ENCODE measurements around the gene MICALL1.

DNA sequence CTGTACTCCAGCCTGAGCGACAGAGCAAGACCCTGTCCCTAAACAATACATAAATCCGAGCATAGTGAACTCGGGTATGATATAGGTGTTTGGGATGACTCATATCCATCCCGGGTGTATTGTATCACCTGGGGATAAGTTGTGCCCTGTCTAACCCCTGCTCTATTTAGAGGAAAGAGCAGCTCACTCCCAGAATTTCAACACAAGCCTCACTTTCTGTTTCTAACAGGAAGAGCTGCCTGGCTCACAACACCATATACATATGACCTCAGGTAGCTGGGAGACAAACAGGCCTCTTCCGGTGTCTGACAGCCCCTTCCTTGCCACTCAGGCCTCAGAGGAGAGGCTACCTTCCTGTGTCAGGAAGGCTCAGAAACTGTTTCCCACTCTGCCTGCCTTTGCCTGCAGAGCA is 9.9 kb upstream of the MICALL1 start:
- TF ChIP-seq BHLHE40 (IDR thresholded peaks at IDR 0.05; ENCODE audit: low read depth, low read length): no peak
- TF ChIP-seq, protein P1, sequence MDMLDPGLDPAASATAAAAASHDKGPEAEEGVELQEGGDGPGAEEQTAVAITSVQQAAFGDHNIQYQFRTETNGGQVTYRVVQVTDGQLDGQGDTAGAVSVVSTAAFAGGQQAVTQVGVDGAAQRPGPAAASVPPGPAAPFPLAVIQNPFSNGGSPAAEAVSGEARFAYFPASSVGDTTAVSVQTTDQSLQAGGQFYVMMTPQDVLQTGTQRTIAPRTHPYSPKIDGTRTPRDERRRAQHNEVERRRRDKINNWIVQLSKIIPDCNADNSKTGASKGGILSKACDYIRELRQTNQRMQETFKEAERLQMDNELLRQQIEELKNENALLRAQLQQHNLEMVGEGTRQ (IDR thresholded peaks at IDR 0.05; ENCODE audit: low read depth, low read length): no peak
- TF ChIP-seq POLR2A (IDR thresholded peaks at IDR 0.05; ENCODE audit: low read depth, low read length): no peak
- no peak for TF ChIP-seq NFE2L2 (IDR thresholded peaks at IDR 0.05; ENCODE audit: low read depth, low read length)
- TF ChIP-seq, protein P2, sequence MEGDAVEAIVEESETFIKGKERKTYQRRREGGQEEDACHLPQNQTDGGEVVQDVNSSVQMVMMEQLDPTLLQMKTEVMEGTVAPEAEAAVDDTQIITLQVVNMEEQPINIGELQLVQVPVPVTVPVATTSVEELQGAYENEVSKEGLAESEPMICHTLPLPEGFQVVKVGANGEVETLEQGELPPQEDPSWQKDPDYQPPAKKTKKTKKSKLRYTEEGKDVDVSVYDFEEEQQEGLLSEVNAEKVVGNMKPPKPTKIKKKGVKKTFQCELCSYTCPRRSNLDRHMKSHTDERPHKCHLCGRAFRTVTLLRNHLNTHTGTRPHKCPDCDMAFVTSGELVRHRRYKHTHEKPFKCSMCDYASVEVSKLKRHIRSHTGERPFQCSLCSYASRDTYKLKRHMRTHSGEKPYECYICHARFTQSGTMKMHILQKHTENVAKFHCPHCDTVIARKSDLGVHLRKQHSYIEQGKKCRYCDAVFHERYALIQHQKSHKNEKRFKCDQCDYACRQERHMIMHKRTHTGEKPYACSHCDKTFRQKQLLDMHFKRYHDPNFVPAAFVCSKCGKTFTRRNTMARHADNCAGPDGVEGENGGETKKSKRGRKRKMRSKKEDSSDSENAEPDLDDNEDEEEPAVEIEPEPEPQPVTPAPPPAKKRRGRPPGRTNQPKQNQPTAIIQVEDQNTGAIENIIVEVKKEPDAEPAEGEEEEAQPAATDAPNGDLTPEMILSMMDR (conservative IDR thresholded peaks at IDR 0.05; ENCODE audit: low read depth, low read length): no peak
- no peak for TF ChIP-seq RCOR1 (IDR thresholded peaks at IDR 0.05; ENCODE audit: insufficient replicate concordance, low read length)
- no peak for TF ChIP-seq RAD21 (IDR thresholded peaks at IDR 0.05; ENCODE audit: low read length)
- TF ChIP-seq MAZ (IDR thresholded peaks at IDR 0.05; ENCODE audit: borderline replicate concordance, low read depth, low read length): no peak
- TF ChIP-seq SMC3 (IDR thresholded peaks at IDR 0.05; ENCODE audit: low read depth, low read length): no peak
- no peak for TF ChIP-seq CEBPB (IDR thresholded peaks at IDR 0.05; ENCODE audit: low read depth, low read length)
- TF ChIP-seq RFX5 (IDR thresholded peaks at IDR 0.05; ENCODE audit: low read depth, low read length): no peak
- TF ChIP-seq CHD1 (IDR thresholded peaks at IDR 0.05; ENCODE audit: low read depth, low read length): no peak
- TF ChIP-seq FOS (IDR thresholded peaks at IDR 0.05; ENCODE audit: low read depth, low read length): no peak
- no peak for TF ChIP-seq MXI1 (IDR thresholded peaks at IDR 0.05; ENCODE audit: borderline replicate concordance, low read depth, low read length)
